DMS153 treated with DMSO at 0.1 percent for 48 hours (cell line): ENCODE measurements around the gene LRFN2.

ENCODE experiments used
- DNase-seq: peaks from one replicate; lab custom pipeline; 2025; ENCODE audit not compliant: unreplicated experiment; lab: John Stamatoyannopoulos, UW

Gene LRFN2

GRCh38 chr6:40587240-40588069, at the start of gene LRFN2:
Gene LRFN2 (minus strand): TSS chr6:40587364.
- DNase-seq = peak; percentile 59

GRCh38 chr6:40634429-40634828, 47.3 kb upstream of the LRFN2 start:
- peak; percentile 79 for DNase-seq

- peak; percentile 46 for DNase-seq
Measured at GRCh38 chr6:40631744-40632143, 44.6 kb upstream of the LRFN2 start.

GRCh38 chr6:40630488-40630887, 43.3 kb upstream of the LRFN2 start:
- DNase-seq = no peak

- DNase-seq = no peak
Measured at GRCh38 chr6:40630051-40630450, 42.9 kb upstream of the LRFN2 start.

GRCh38 chr6:40629463-40629862, 42.3 kb upstream of the LRFN2 start:
- no peak for DNase-seq

GRCh38 chr6:40627316-40627715, 40.2 kb upstream of the LRFN2 start:
- DNase-seq = no peak

GRCh38 chr6:40626886-40627285, 39.7 kb upstream of the LRFN2 start:
- no peak for DNase-seq

- DNase-seq = no peak
Measured at GRCh38 chr6:40623932-40624331, 36.8 kb upstream of the LRFN2 start.

- DNase-seq = no peak
Measured at GRCh38 chr6:40623178-40623577, 36.0 kb upstream of the LRFN2 start.

- no peak for DNase-seq
Measured at GRCh38 chr6:40620574-40621240, 33.5 kb upstream of the LRFN2 start.

- no peak for DNase-seq
Measured at GRCh38 chr6:40614671-40615070, 27.5 kb upstream of the LRFN2 start.

GRCh38 chr6:40611912-40612311, 24.7 kb upstream of the LRFN2 start:
- no peak for DNase-seq

- no peak for DNase-seq
Measured at GRCh38 chr6:40611434-40611833, 24.3 kb upstream of the LRFN2 start.

GRCh38 chr6:40610229-40610628, 23.1 kb upstream of the LRFN2 start:
- DNase-seq = no peak

GRCh38 chr6:40606981-40607380, 19.8 kb upstream of the LRFN2 start:
- no peak for DNase-seq

- no peak for DNase-seq
Measured at GRCh38 chr6:40606526-40606925, 19.4 kb upstream of the LRFN2 start.

- DNase-seq = no peak
Measured at GRCh38 chr6:40604082-40604481, 16.9 kb upstream of the LRFN2 start.

- DNase-seq = no peak
Measured at GRCh38 chr6:40599555-40599954, 12.4 kb upstream of the LRFN2 start.

GRCh38 chr6:40598516-40598915, 11.4 kb upstream of the LRFN2 start:
- no peak for DNase-seq

- DNase-seq = no peak
Measured at GRCh38 chr6:40597301-40597700, 10.1 kb upstream of the LRFN2 start.

- DNase-seq = peak; percentile 26
Measured at GRCh38 chr6:40588480-40588879, 1.3 kb upstream of the LRFN2 start.

GRCh38 chr6:40588070-40588384, 863 bp upstream of the LRFN2 start:
- no peak for DNase-seq
